Thyroid gland (tissue), 4 donors: Measurements from ENCODE around the gene PTGFR. TPM values are rescaled to one million over a fixed set of nuclear protein-coding genes. Genes with fewer than 3 reads are reported as not detected.
A peak's percentile ranks its signal among the peaks of the same experiment; 100 is the strongest.

Experiments used
- DNase-seq, 2 donors: peaks; one replicate each; pipeline ENCODE4 v3.0.0-alpha.2; 2019
- H3K27ac ChIP-seq, 3 donors: fragments of 200-600 bp; sonication (generic); 1 replicate in 2 of 3; 2 replicates in 1 of 3; pipeline ENCODE4 v1.5.1; 2016 to 2019; ENCODE audit warnings: mild to moderate bottlenecking in 1 of 3, moderate library complexity in 1 of 3
- H3K27me3 ChIP-seq: fragments of 200-600 bp; sonication (generic); one replicate; pipeline ENCODE4 v1.5.1; 2019
- H3K36me3 ChIP-seq, 2 donors: fragments of 200-600 bp; sonication (generic); one replicate each; pipeline ENCODE4 v1.5.1; 2016 to 2019
- H3K4me1 ChIP-seq, 2 donors: fragments of 200-600 bp; sonication (generic); one replicate each; pipeline ENCODE4 v1.5.1; 2017 to 2019
- H3K4me3 ChIP-seq, 3 donors: fragments of 200-600 bp; sonication (generic); replicated peaks in 1 of 3; 1 replicate in 2 of 3; 2 replicates in 1 of 3; pipeline ENCODE4 v1.5.1; 2016; ENCODE audit warnings: mild to moderate bottlenecking in 1 of 3
- H3K9me3 ChIP-seq: fragments of 200-600 bp; sonication (generic); one replicate; pipeline ENCODE4 v1.5.1; 2017
- CTCF ChIP-seq, 6 experiments: fragments of 200-600 bp in 3 of 6; fragments of 450-650 bp in 3 of 6; sonication (generic) in 3 of 6; IDR thresholded peaks; one replicate each; pipeline ENCODE4 v1.5.1; 2016 to 2019; ENCODE audit warnings: antibody characterized with exemption in 6 of 6, mild to moderate bottlenecking in 2 of 6, inconsistent platforms in 1 of 6, moderate library complexity in 1 of 6
- POLR2A ChIP-seq, 2 donors: fragments of 450-650 bp; IDR thresholded peaks; one replicate each; pipeline ENCODE4 v1.6.1; 2017; ENCODE audit warnings: antibody characterized with exemption in 2 of 2, mild to moderate bottlenecking in 2 of 2, moderate library complexity in 1 of 2
- WGBS, 2 donors: methylation state at CpG; one replicate each; pipeline ENCODE4 v1.1.5; 2017; 5-methylcytosine and 5-hydroxymethylcytosine counted together
- intact Hi-C: fragments of 100-400 bp; cut with DNase I; formaldehyde crosslinking; loops from one replicate; pipeline ENCODE4 v1.15.1; 2023
- total RNA-seq, 4 donors: library from RNA; depleted of rRNA; stranded (reverse); fragments of >200 nt; gene quantifications; one replicate each; pipeline ENCODE4 v1.2.3, GENCODE V29; 2016

The PTGFR gene
- total RNA-seq: 1 to 10 TPM in 2 of 4 donors, under 1 TPM in 2; 0.67 to 1.9 (median 1.2) TPM

- H3K27ac ChIP-seq: no peak within 1 kb of the TSS
- peak within 1 kb of the TSS in 2 of 3 donors; percentile 25 to 27 for H3K4me3 ChIP-seq
- TF ChIP-seq CTCF (IDR thresholded peaks at IDR 0.05): no peak
- TF ChIP-seq POLR2A (IDR thresholded peaks at IDR 0.05): no peak
- 0 to 2% methylated on average over 19 to 31 of the region's 42 CpGs for WGBS, 2 donors
- no peaks in the 10 kb centered on the region for H3K4me1 ChIP-seq
- H3K36me3 ChIP-seq: no peaks in the 10 kb centered on the region
- intact Hi-C loops: no loop called here
- H3K9me3 ChIP-seq: no peaks in the 10 kb centered on the region
- DNase-seq: peak; percentile 29 to 32
- H3K27me3 ChIP-seq: no peaks in the 10 kb centered on the region
Observed at GRCh38 chr1:78490861-78491450, at the start of gene PTGFR. Gene PTGFR (plus strand): TSS chr1:78490974. CDS start chr1:78492744, 1,770 bp downstream.

- DNase-seq: no peak
- Histone ChIP-seq H3K4me3 (no peak overlapping the region), H3K27me3 (no peaks in the 10 kb centered on the region), H3K4me1 (no peaks in the 10 kb centered on the region), H3K36me3 (no peaks in the 10 kb centered on the region), H3K9me3 (no peaks in the 10 kb centered on the region), H3K27ac (no peak overlapping the region)
- no peak for TF ChIP-seq POLR2A (IDR thresholded peaks at IDR 0.05)
- TF ChIP-seq CTCF (IDR thresholded peaks at IDR 0.05): no peak
- 64 to 66% methylated on average over 3 of the region's 3 CpGs for WGBS, 2 donors
- intact Hi-C loops: no loop called here
Observed at GRCh38 chr1:78441921-78442320, 48.9 kb upstream of the PTGFR start.

GRCh38 chr1:78447086-78447485 lies 43.7 kb upstream of the PTGFR start:
- no peak for DNase-seq
- no peak overlapping the region for H3K27ac ChIP-seq
- H3K36me3 ChIP-seq: no peaks in the 10 kb centered on the region
- intact Hi-C loops: no loop called here
- no peaks in the 10 kb centered on the region for H3K4me1 ChIP-seq
- H3K9me3 ChIP-seq: no peaks in the 10 kb centered on the region
- H3K27me3 ChIP-seq: no peaks in the 10 kb centered on the region
- no peak for TF ChIP-seq POLR2A (IDR thresholded peaks at IDR 0.05)
- no peak for TF ChIP-seq CTCF (IDR thresholded peaks at IDR 0.05)
- H3K4me3 ChIP-seq: no peak overlapping the region

DNA sequence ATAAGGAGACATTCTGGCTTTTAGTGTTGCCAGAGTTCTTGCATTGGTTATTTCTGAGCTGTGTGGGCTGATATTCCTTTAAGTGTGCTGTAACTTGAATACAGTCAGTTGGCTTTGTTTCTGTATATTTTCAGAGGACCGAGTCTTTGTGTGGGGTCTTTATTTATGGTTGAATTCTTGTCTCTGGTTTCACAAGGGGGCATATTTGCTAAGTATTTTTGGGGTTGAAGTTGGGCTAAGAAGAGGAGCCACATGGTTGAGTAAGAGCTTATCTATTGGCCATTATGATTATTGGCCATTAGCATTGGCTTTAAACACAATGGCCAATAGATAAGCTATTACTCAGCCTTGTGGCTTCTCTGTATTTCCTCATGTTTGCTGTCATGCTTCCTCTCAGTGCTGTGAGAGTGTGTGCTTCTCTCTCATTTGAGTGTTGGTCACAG lies 26.3 kb upstream of the PTGFR start:
- no peaks in the 10 kb centered on the region for H3K9me3 ChIP-seq
- no peak overlapping the region for H3K4me3 ChIP-seq
- TF ChIP-seq POLR2A (IDR thresholded peaks at IDR 0.05) (no peak), CTCF (IDR thresholded peaks at IDR 0.05) (no peak)
- DNase-seq: no peak
- H3K27me3 ChIP-seq: no peaks in the 10 kb centered on the region
- H3K4me1 ChIP-seq: no peaks in the 10 kb centered on the region
- 81 to 97% methylated on average over 1 of the region's 1 CpG for WGBS, 2 donors
- H3K27ac ChIP-seq: no peak overlapping the region
- no peaks in the 10 kb centered on the region for H3K36me3 ChIP-seq
- intact Hi-C loops: no loop called here

DNA sequence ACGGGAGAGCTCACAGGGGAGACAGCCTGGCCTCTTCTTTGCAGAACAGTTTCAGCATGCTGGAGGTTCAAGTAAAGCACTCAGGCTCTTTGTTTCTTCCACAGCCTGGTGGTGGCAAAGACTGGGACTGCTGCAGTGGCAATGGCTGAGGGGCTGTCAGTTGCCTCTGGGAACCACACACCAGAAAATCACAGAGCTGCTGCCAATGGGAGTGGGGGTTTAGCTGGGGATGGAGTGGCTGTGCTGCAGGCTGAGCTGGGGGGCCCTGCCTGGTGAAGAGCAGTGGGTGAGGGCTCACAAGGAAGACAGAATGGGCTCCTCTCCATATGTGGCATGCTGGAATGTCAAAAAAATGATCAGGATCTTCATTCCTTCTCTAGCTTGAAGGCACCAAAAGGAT lies 25.6 kb upstream of the PTGFR start:
- Histone ChIP-seq H3K9me3 (no peaks in the 10 kb centered on the region), H3K27me3 (no peaks in the 10 kb centered on the region), H3K27ac (no peak overlapping the region), H3K4me1 (no peaks in the 10 kb centered on the region), H3K4me3 (no peak overlapping the region), H3K36me3 (no peaks in the 10 kb centered on the region)
- intact Hi-C loops: no loop called here
- 50 to 58% methylated on average over 1 of the region's 1 CpG for WGBS, 2 donors
- TF ChIP-seq POLR2A (IDR thresholded peaks at IDR 0.05): no peak
- TF ChIP-seq CTCF (IDR thresholded peaks at IDR 0.05): no peak
- no peak for DNase-seq
